DMS 273 treated with DMSO at 0.1 percent for 48 hours (cell line): ENCODE measurements around the gene MAPKAP1.

Experiments
- DNase-seq: peaks from one replicate; lab custom pipeline; 2025; lab: John Stamatoyannopoulos, UW

MAPKAP1 gene

DNA sequence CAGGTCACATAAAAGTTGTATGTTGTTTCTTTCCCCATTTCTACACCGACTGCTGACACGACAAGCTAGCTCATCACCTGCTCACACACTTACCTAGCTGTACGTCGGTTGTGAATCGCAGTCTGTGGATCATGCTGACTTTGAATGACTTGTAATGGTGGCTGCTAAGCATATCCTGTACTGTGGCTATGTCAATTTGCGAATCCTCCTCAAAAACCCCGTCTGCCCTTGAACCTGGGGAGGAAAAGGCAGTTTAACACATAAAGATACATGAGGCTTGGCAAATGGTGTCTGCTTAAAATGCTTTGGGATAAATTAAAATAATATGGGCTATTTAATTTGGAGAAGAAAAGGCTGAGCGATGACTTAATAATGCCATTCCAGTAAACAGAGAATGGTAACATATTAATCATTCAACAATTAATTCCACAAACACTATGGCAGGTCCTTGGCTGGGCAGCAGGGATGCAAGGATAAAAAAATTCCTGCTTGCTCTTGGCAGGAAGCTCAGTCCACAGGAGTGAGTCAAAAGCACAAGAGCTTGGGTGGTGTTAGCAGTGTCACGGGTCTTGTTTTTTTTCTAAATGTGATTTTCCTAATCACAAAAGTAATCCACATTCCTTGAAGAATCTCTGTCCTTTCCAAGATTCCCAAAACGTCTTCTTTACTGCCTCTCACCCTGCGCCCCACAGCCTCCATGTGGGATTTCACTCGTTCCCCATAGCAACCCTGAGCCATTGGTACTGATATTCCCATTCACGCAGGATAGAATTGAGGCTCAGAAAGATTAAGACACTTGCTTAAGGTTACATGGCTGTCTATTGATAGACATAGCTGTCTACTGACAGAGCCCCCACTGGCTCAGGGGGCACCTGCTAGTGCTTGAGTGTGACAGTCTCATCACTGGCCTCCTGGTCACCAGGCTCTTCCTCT, 222.4 kb downstream of the MAPKAP1 start:
- no peak for DNase-seq

DNA sequence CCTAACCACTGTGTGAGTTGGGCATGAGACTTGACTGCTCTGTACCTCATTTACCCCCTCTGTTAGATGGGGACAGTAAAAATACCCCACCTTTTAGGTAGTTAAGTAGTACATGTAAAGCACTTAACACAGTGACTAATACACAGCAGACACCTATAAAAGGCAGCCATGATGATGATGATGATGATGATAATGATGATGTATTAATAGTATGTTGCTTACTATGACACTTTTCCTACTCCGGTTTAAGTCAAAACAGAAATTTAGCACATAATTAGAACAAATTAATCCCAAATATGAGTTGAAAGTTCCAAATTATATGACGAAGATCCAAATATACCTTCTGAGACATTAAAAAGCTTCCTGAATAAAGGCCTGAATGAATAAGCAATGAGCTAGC, 223.3 kb downstream of the MAPKAP1 start:
- DNase-seq: no peak

DNA sequence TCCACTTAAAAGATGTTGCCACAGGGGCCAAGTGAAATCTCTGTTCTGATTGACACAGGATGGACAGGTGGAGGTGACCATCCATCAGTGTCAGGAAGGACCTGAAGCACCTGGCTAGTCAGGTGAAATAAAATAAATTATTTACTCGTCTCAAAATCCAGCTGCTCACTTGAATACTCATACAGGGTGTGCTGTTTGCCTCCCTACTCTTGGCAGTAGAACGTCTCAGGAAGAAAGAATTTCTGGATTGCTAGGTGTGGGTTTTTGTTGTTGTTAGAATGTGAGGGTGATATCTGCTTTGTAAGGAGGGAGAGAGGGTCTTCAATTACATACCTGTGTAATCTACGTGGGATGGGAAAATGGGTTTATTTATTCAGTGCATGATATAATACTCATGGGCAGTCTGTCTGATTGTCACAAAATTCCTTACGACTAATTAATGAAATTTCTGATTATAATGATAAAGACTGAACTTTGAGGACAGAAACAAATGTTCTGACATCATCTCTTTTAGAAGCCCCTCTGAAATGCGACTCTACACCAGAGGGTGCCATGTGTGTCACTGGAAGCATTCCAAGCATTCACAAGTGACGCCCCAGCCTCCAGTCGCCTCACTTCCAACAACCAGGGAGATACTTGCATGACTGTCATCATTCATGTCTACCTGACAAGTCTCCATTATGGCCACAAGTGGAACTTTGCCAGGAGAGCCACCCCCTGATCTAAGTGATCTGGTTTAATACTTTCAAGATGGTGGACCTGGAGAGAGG, 227.0 kb downstream of the MAPKAP1 start:
- DNase-seq: no peak

DNA sequence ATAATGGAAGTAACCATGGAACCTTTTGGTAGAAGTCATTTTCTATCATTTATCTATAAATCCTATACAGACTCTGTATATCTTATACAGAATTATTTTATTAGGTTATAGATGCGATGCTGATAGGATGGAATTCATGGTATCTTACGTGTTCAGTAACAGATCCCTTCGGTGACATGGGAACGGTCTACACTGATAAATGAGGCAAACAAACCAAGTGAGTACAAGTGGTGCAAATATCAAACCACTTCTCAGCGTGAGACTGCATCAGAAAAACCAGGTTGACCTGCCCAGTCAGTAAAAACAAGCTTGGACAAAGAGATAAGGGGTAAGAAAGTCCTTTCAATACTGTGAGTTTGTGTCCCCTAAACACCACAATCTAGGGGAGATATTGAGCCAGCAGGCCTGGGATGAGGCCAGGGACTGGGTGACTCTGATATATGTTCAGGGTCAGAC, 229.9 kb downstream of the MAPKAP1 start:
- no peak for DNase-seq

DNA sequence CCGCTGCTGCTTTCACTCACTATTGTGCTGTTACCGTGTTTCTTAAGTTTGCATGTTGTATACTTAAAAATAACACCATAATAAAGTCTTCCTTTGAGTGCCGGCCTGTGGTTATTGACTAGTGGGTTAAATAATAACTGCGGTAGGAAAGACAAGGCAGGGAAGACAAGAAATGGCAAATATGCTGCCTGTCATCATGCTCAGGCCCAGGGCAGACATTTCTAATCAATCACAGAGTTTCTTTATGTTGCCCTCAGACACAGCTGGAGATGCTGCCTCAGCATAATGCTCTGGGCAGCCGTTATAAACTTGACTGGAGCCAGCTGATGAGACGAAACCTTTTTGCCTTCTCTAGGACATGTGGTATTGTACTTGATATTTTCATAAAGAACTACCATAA, 230.4 kb downstream of the MAPKAP1 start:
- DNase-seq: no peak

DNA sequence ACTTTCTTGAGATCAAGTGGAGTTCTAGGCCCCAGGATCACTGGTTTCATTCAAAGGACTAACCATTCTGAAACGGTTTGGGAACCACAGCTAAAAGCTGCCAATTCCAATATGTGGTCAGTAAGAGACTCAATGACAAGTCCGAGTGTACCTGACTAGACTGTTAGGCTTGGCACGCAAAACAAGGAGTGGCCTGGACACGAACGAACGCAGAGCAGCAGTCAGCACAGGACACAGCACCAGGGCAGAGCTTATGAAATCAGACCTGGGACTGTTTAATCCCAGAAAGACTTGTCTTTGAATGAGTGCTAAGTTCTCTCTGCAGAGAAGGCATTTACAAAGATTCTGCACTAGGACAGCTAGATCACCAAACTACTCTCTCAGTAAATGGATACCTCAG, 231.6 kb downstream of the MAPKAP1 start:
- no peak for DNase-seq

DNA sequence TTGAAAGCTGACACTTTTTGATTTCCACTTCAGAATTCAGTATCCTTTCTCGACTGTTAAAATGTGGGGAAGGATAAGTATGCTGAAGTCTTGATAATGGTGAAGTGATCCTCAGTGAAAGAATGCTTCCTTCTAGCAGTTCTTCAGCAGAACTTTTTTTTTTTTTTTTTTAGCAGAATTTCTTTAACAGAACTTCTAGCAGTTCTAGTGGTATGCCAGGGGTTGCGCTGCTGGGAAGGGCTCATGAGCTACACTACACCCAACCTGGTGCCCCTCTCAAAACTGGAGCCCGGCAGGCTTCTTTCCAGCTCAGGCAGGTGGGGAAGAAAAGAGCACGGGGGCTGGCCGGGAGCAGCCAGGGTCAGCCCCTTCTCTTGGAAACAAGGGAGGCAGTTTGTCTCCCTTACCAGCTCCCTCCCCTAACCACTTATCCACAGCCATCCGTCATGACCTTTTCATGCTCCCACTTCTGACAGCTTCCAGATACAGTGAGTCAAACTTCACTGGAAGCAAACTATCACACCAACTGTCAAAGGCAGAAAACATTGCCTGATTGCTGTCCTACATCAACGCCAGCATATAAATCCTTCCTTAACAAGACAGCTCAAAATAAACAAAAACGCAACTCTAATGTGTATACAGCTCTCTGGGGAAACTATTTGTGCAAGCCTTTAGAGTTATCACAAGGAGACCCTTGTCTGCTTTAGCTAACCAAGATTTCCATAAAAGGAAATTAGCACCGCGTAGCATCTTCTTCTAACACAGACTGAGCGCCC, 233.9 kb downstream of the MAPKAP1 start:
- DNase-seq: no peak

DNA sequence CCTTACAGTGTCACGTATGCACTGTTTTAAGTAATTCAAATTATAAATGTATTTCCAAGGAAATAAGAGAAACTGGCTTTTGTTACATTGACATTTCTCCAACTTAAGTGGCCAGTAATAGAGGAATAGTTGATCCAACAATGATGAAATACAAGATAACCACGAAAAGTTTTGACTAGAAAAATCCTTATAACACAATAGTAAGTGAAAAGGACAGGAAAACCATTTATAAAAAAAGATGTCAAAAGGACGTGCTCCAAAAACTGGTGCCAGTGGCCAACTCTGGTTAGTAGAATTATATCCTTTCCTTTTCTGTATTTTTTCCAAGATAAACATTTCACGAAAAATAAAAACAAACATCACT, 234.5 kb downstream of the MAPKAP1 start:
- no peak for DNase-seq

DNA sequence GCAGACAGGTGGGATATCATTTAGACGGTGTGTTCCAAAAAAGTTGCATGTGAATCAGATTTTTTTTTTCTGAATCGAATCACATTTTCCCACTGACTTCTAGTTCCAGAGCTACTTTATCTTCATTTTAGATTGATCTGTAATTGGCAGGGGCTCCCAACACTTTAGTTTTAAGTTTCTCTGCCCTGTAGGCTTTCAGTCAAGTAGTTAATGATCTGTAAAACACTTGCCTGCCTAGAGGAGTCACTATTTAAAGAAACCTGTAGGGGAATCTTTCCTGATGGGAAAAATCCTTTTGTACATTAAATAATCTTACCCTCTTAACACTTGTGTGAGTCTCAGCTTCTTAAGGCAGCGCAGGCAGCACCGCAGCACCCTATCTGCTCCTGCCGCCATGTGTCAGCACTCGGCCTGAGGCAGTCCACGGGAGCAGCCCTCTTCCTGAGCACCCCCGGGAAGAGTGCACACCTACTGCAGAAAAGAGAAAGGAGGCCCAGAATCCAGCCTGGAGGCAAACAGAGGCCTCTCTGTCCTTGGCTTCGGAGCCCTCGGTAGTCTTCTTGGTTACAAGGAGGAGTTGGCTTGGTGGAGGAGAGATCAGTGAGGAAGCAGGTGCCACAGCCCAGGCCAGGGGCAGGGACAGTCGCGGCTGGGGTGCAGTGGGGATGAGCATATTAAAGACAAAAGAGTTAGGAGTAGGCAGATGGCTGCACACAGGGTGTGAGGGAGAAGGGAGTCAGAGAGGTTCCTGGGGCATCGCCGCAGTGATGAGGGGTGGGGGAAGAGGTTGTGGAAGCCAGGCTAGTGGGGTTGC, 236.0 kb downstream of the MAPKAP1 start:
- DNase-seq: no peak

DNA sequence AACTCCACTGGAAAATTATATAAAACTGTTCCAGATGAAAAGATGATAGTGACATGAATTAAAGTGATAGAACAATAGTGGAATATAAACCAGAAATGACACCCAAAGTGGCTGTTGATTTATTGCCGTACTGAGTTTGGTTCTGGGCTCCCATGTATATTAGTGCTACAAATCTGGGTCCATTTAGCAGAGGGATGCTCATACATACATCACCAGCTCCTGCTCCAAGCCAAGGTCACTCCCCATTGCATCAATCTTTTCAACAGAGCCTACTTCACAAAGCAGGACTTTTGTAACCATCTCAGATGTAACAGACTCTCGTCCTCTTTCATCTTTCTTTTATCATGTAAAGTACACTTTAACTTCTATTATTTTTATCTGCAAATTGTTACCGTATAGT, 236.8 kb downstream of the MAPKAP1 start:
- no peak for DNase-seq

DNA sequence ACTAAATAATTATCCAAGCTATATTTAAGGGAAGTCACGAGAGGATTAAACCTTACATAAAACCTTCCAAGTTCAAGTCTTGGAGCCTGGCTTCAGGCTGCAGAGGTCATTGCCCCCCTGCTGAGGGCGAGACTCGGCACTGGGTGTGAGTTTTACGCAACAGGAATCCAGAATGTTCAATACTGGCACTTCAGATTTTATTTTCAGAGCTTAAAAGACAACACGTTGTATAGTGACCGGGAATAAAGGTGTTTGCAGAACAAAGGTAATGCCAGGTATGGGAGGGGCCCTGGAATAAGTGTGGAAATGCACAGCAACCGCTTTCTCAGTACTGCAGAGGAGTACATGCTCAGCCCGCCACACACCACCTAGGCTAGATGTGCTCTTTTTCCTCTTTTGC, 238.4 kb downstream of the MAPKAP1 start:
- no peak for DNase-seq

DNA sequence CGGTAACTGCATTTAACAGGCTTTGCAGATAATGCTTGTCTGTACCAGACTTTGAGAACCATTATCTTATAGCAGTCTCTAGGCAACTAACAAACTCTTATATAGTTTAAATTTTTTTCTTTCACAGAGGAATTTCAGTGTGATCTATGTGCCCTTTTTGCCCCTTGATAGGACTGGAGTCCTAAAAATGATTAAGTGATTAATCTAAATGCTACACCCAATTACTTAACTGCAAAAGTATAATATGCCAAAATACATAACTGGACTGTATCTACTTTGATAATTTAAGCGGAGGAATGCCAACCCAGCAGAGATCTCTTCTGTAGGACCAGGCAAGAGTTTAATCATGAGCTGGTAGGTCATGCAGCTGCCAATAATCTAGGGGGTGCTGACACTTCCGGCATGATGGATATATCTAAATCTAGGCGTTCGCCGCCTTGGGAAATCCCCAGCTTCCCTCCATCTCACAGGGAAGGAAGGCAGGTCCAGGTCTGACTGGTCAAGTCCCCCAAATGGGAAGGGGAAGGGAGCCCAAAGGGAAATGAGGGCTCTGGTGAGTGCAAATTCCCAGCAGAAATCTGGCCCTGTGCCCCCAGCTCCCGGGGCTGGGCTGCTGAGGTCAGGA, 239.8 kb downstream of the MAPKAP1 start:
- no peak for DNase-seq

DNA sequence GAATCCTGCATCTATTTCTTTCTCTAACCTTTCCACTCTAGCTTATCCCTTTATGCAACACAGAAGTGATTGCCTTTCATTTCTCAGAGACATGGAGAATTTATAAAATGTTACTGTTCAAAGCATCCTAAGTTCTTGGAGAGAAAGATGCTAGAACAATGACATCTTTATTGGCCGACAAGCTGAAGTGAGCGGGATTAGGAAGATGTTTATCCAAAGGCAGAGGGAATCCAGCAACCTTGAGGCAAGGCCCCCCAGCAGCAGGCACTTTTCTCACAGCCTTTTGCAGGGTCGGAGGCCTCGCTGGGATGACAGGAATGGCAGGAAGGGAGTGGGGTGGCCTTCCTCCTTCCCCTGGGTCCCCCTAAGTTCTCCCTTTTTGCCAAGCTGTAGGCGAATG, 240.6 kb downstream of the MAPKAP1 start:
- no peak for DNase-seq

DNA sequence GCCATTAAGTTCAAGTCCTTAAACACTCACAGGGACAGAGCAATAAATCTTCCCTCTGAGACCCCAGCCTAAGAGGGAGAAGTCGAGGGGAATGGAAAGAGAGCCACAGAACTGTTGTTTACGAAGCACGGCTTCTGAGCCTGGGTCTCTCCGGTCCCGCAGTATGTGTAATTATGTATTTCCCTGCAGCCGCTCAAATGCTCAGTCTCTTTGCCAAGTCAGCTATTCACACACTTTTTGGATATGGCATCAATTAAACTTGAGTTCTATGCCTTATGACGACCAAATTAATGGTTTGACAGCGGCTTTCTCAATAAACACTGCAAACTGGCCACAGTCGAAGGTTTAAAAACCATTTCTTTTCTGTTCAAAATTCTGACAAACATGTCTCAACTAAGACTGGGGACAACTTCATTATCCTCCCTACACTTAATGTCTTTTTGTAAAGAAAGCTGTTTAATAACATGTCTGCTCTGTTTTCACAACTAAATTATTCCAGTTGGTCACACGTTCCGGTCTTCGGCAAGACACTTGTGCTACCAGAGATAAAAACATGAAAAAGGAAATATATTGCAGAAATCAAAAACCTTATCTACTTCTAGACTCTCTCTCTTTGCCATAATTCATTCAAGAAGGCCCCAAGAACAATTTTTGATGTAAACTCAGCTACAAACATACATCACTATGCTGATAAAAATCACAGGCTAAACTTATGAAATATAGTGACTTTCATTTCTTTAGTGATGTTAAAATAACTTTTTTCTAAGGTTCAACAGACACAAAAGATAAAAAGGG, 242.2 kb downstream of the MAPKAP1 start:
- no peak for DNase-seq

DNA sequence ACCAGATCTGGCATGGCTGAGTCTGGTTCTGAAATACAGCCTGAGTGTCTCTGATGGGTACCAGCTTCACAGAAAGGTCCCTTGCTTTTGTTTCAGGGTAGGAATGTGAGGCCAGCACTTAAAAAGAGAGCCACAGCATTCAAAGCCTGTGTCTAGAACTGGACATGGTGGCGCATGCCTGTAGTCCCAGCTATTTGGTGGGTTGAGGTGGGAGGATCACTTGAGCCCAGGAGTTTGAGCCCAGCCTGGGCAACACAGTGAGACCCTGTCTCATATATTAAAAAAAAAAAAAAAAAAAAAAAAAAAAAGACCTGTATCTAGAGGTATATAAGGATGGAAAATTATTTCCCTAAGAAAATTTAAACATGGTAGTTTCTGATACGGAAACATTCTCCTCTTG, 243.1 kb downstream of the MAPKAP1 start:
- DNase-seq: no peak

DNA sequence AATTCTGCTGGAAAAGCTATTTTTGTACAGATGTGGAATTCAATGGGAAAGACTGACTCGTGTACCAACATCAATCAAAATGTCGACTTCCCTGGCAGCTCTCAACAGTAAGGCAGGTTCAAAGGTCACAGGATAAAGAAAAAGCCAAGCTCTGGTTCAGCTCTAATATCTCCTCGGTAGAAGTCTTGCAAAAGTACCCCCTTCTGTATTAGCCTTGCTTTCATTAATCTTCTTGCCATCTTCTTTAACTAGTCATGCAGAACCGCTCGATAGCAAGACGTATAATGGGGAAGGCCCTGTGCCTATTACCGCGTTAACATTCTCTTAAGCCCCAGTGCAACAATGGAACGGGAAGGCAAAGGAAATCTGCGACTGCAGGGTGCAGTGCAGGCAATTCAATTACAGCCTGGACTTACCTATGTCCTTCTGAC, 244.1 kb downstream of the MAPKAP1 start:
- no peak for DNase-seq

DNA sequence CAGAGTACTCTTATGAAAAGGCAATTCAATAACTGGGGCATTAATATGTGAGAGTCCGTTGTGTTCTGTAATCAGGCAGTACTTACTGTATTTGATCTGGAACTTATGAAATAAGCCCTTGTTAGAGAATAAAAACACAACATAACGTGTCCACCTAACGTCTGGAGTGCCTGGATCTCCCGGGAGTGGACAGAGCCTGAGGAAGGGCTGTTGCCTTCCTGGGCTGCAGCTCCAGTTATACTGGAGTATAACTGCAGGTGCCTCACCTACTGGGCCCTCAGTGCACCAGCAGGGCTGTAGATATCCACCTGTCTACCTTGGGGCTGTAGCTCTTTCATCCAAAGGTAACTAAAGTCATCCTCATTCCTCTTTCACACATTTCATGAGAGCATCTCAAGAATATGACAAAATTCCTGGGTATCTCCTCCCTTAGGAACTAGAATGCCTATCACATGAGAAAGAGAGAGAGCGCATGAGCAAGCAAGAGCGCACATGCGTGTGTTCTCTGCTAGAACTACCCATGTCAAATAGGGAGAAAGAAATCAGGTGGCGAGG, 245.3 kb downstream of the MAPKAP1 start:
- DNase-seq: no peak

DNA sequence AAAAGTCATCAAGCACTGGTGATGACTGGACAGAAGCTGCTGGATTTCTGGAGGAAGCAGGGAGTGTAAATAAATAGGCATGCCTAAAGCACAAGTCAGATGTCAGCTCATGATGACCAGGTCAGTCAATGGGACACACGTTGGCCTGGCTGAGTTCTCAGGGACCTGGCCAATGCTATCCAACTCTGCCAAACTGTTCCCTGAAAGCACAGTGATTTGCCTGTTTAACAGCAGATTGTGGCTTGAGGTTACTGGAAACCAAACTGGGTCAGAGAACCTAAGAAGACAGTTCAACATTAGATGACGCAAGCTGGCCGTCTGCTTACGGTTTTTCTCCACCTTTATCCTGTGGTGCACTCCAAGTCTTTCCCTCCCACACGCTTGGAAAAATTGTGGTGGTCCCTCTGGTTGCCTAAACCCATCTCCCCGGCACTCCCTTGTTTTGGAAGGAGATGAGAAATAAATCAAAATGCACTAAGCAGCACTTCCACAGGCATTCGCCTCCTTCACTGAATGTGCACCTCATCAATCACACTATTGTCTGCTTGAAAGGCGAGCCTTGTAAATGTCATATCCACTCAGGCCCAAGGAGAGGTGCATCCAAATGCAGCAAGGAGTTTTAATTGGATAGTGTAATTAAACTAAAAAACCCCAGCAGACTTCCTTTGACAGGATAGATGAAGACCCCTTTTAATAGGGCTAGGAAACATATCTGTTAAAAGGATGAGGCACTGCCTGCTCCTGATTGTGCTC, 245.9 kb downstream of the MAPKAP1 start:
- no peak for DNase-seq

DNA sequence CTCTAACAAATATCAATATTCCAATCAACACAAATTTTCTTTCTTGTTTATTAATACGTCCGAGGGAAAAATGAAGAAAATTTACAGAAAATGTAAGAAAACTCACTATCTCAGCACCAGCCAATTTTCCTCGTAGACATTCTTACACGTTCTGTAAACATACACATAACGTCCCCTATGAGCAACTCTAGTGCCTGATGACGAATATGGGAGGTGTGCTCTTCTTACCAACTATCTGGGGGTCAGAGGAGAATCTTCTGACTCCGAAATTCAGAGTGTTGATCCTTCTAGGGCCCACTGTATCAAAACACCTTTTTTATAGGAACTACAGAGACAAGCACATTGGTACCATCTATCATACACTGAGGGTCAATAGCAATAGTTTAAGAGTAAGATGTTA, 246.7 kb downstream of the MAPKAP1 start:
- DNase-seq: no peak
